NCI-H1436 treated with DMSO at 0.1 percent for 48 hours (cell line): Measurements from ENCODE around the gene OPCML.

ENCODE experiments used
- DNase-seq: peaks from one replicate; lab custom pipeline; 2025; lab: John Stamatoyannopoulos, UW

The OPCML gene

GRCh38 chr11:132937016-132937415, 595.3 kb downstream of the OPCML start:
- DNase-seq: no peak

- DNase-seq: no peak
These were observed 596.9 kb downstream of the OPCML start for GRCh38 chr11:132935383-132935782.

- no peak for DNase-seq
These were observed 598.6 kb downstream of the OPCML start for GRCh38 chr11:132933703-132934102.

- DNase-seq: no peak
These were observed 606.4 kb downstream of the OPCML start for GRCh38 chr11:132925825-132926469.

GRCh38 chr11:132921597-132921996, 610.7 kb downstream of the OPCML start:
- DNase-seq: no peak

- DNase-seq: no peak
These were observed 611.7 kb downstream of the OPCML start for GRCh38 chr11:132920451-132921096.

- no peak for DNase-seq
These were observed 617.7 kb downstream of the OPCML start for GRCh38 chr11:132914600-132914999.

GRCh38 chr11:132913886-132914285, 618.4 kb downstream of the OPCML start:
- no peak for DNase-seq

GRCh38 chr11:132913295-132913694, 619.0 kb downstream of the OPCML start:
- DNase-seq: no peak

GRCh38 chr11:132911186-132911585, 621.1 kb downstream of the OPCML start:
- no peak for DNase-seq

- DNase-seq: no peak
These were observed 622.1 kb downstream of the OPCML start for GRCh38 chr11:132910011-132910760.

GRCh38 chr11:132909021-132909606, 623.2 kb downstream of the OPCML start:
- DNase-seq: no peak

- no peak for DNase-seq
These were observed 623.9 kb downstream of the OPCML start for GRCh38 chr11:132908414-132908810.

GRCh38 chr11:132907651-132908413, 624.5 kb downstream of the OPCML start:
- DNase-seq: no peak

GRCh38 chr11:132904607-132905006, 627.7 kb downstream of the OPCML start:
- DNase-seq: no peak

- DNase-seq: no peak
These were observed 628.2 kb downstream of the OPCML start for GRCh38 chr11:132904091-132904490.

GRCh38 chr11:132901638-132902471, 630.4 kb downstream of the OPCML start:
- no peak for DNase-seq

- DNase-seq: no peak
These were observed 633.6 kb downstream of the OPCML start for GRCh38 chr11:132898676-132899075.

- DNase-seq: no peak
These were observed 634.3 kb downstream of the OPCML start for GRCh38 chr11:132898021-132898420.

- no peak for DNase-seq
These were observed 637.0 kb downstream of the OPCML start for GRCh38 chr11:132895340-132895739.

GRCh38 chr11:132894606-132895005, 637.7 kb downstream of the OPCML start:
- DNase-seq: no peak
